Bronchial epithelial cell (primary cell): ENCODE results near the gene PPP2R5C. TPM values are rescaled to one million over a fixed set of nuclear protein-coding genes. Genes with fewer than 3 reads are reported as not detected.
A peak's percentile ranks its signal among the peaks of the same experiment; 100 is the strongest.

Experiments
- DNase-seq: peaks from one replicate; pipeline ENCODE4 v3.0.0-alpha.2; 2010; ENCODE audit warnings: low read depth
- FAIRE-seq: peaks from 2 replicates; lab custom pipeline; 2011; peaks lifted over from hg19 to GRCh38; lab: Jason Lieb, UNC
- H3K27me3 ChIP-seq: 2 replicates; pipeline ENCODE4 v1.5.1; 2011; ENCODE audit warnings: low read length; ENCODE audit not compliant: control insufficient read depth, insufficient read depth
- H3K36me3 ChIP-seq: 2 replicates; pipeline ENCODE4 v1.5.1; 2011; ENCODE audit warnings: low read length; ENCODE audit not compliant: control insufficient read depth, insufficient read depth
- H3K4me3 ChIP-seq: 2 replicates; pipeline ENCODE4 v1.5.1; 2011; ENCODE audit warnings: mild to moderate bottlenecking, low read depth, low read length, control low read depth
- total RNA-seq: library from RNA; depleted of rRNA; stranded (reverse); fragments of >200 nt; gene quantifications from 2 replicates; pipeline ENCODE4 v1.2.1, GENCODE V29; 2014
- TF ChIP-seq, protein P1 (sequence below): IDR thresholded peaks from 2 replicates; pipeline ENCODE4 v1.5.1; 2011; ENCODE audit warnings: mild to moderate bottlenecking, moderate library complexity, low read length, control low read depth, inconsistent platforms; ENCODE audit not compliant: insufficient read depth, severe bottlenecking

PPP2R5C gene
- total RNA-seq, 1 donor from 2014 or later: 71.3 TPM

DNA sequence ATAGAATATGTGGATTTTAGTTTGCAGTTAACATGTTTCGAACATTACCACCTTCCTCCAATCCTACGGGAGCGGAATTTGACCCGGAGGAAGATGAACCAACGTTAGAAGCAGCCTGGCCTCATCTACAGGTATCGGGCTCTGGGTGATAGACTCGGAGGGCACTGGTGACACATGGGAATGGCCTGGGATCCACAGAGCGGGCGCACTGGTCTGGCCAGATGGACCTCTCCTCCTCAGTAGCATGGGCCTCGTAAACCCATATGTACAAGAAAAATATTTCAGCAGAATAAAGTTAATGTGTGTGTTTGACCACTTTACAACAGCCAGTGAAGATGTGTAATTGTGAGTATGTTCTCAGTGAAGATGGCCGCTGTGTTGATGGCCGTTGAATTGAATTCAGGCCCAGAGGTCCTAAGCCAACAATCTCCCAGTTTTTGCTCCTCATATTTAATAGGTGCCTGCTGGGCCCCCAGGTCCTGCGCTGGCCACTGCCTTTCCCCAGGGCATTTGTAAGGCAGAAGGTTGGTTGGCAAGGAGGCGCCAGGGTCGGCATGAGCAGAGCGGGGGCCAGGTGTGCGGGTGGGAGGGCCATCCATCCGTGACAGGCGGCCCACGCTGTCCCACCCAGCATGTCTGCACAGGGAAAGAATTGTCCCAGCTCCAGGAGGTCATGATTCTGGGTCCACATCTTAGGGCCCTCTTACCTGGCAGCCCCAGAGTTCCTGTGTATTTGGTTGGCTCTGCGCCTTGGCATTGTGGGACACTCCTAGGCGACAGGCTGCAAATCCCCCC is 120.8 kb downstream of the PPP2R5C start:
- FAIRE-seq (no peak), DNase-seq (no peak)
- Histone ChIP-seq H3K36me3 (peaks cover 12% of the 10 kb centered on the region), H3K27me3 (no peaks in the 10 kb centered on the region), H3K4me3 (no peak overlapping the region)
- TF ChIP-seq, protein P1, sequence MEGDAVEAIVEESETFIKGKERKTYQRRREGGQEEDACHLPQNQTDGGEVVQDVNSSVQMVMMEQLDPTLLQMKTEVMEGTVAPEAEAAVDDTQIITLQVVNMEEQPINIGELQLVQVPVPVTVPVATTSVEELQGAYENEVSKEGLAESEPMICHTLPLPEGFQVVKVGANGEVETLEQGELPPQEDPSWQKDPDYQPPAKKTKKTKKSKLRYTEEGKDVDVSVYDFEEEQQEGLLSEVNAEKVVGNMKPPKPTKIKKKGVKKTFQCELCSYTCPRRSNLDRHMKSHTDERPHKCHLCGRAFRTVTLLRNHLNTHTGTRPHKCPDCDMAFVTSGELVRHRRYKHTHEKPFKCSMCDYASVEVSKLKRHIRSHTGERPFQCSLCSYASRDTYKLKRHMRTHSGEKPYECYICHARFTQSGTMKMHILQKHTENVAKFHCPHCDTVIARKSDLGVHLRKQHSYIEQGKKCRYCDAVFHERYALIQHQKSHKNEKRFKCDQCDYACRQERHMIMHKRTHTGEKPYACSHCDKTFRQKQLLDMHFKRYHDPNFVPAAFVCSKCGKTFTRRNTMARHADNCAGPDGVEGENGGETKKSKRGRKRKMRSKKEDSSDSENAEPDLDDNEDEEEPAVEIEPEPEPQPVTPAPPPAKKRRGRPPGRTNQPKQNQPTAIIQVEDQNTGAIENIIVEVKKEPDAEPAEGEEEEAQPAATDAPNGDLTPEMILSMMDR: no peak

DNA sequence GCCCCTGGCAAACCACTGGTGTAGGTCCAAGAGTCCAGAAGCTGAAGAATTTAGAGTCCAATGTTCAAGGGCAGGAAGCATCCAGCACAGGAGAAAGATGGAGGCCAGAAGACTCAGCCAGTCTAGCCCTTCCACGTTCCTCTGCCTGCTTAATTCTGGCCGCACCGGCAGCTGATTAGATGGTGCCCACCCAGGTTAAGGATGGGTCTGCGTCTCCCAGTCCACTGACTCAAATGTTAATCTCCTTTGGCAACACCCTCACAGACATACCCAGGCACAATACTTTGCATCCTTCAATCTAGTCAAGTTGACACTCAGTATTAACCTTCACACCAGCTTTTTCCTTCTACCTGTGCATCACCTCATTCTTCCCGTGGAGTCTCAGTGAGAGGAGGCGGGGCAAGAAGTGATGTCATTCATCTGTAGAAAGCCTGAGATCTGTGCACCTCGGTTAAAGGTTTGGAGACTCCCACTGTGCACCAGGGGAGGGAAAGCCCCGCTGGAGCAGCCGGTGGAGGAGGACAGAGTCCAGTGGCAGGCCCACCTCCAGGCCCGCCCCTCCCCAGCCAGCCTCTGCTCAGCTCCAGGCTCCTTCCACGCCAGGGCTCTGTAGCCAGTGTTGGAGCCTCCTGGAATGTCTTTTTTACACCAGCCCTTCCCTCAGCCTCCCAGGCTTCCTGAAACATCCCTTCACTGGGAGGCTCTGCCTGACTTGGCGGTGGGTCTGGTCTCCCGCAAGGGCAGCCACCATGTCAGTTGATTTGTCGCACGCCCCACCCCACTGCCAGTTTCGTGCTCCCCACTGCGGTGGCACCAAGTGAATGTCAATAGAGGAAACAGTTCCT is 122.8 kb downstream of the PPP2R5C start:
- Histone ChIP-seq H3K36me3 (peaks cover 10% of the 10 kb centered on the region), H3K27me3 (no peaks in the 10 kb centered on the region), H3K4me3 (no peak overlapping the region)
- DNase-seq (no peak), FAIRE-seq (no peak)
- TF ChIP-seq, protein P1: no peak

DNA sequence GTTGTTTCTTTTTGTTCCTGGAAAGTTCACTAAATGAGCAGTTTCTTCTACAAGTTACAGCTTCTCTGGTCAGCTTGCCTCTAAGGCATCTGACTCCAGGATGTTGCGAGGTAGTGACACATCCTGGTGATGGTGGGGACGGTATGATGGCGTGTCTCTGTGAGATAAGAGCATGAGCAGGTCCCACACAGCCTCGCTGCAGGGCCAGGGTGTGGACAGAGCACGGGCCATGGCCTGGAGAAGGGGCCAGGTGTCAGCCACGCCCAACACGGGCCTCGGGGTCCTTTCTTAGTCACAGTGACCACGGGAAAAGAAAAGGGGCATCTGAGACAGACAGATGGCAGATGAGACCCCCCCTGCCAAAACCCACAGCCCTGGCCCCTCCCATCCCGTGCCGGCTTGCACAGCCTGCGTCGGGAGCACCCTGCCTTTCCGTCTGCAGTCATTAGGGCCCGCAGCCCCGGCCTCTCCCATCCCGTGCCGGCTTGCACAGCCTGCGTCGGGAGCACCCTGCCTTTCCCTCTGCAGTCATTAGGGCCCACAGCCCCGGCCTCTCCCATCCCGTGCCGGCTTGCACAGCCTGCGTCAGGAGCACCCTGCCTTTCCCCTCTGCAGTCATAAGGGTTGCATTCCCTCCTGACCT is 123.5 kb downstream of the PPP2R5C start:
- FAIRE-seq (no peak), DNase-seq (no peak)
- TF ChIP-seq, protein P1: no peak
- Histone ChIP-seq H3K36me3 (peaks cover 10% of the 10 kb centered on the region), H3K27me3 (no peaks in the 10 kb centered on the region), H3K4me3 (no peak overlapping the region)

- Histone ChIP-seq H3K36me3 (peaks cover 11% of the 10 kb centered on the region), H3K4me3 (no peak overlapping the region), H3K27me3 (no peaks in the 10 kb centered on the region)
- TF ChIP-seq, protein P1: no peak
- DNase-seq (no peak), FAIRE-seq (peak; percentile 52)
Observed at GRCh38 chr14:101887219-101887618, 125.7 kb downstream of the PPP2R5C start.

DNA sequence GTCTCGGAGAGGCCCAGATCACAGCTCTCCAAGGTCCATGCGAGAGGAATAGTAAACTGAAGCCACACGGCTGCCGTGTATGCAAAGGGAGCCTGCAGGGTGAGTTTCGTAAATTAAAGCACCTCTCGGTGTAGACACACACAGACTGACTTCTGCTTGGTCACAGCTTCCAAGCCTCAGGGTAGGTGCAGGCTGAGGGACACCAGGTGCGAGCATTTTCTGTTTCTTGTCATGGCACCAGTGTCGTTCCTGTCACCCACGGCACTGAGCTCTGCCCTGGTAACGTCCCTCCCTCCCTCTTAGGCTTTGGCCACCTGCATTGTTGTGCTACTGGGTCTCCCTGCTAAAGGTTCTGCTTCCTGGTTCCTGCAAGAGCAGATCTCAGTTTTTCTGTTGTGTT is 126.7 kb downstream of the PPP2R5C start:
- FAIRE-seq (no peak), DNase-seq (no peak)
- Histone ChIP-seq H3K27me3 (no peaks in the 10 kb centered on the region), H3K4me3 (no peak overlapping the region), H3K36me3 (peaks cover 9% of the 10 kb centered on the region)
- TF ChIP-seq, protein P1: no peak
